EH (cell line): ENCODE measurements around the gene TMEM204.
"Not testable (repeated sequence)": the region's sequence is repeated elsewhere in the genome, so short reads cannot be mapped to it uniquely, and the experiment has no call there.

ENCODE experiments used
- DNase-seq: peaks from one replicate; pipeline ENCODE4 v3.0.0-alpha.2; 2015; ENCODE audit warnings: low read depth

Gene TMEM204

DNA sequence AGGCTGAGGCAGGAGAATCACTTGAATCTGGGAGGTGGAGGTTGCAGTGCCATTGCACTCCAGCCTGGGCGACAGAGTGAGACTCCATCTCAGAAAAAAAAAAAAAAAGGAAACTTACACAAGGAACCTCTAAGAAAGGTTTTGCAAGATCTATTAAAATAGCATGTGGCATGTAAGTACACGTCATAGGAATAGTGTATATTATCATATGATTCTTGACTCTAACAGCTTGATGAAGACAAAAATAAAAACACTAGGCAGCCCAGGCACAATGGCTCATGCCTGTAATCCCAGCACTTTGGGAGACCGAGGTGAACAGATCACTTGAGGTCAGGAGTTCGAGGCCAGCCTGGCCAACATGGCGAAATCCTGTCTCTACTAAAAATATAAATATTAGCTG, 62.0 kb downstream of the TMEM204 start:
- not testable (repeated sequence) for DNase-seq

DNA sequence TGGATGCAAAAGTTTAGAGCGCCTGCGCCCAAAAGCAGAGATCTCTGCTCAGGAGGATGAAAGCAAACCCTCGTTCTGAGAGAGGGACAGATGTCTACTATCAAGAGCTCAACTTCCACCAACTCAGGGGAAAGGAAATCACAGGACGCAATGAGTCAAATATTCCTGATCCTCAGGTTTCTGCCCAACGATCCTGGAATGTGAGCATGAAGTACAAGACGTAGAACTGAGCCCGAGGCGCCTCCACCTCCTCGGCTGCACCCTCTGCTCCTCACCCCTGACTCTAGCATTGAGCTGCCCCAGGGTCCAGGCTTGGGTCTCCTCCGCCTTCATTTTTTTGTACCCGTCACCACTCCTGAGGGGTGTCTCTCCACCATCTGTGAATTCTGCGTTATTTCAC, 63.0 kb downstream of the TMEM204 start:
- DNase-seq, result no peak

DNA sequence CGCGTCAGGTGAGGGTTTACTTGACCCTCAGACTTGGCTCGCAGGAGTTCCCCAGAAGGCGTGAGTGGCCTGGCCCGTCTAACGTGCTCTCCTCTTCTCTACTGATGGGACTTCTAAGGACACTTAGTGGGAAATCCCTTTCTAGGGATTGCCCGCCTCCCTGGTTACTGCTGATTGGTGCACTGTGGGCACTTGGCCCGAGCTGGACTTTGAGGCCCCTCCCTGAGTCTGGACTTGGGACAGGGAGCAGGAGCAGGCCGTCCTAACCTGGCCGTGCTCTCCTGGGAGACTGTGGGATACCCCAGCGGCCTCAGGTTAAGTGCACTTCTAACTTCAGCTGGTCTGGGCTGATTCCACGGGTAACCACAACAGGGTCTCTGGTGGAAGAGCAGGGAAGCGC, 63.7 kb downstream of the TMEM204 start:
- DNase-seq, result no peak

DNA sequence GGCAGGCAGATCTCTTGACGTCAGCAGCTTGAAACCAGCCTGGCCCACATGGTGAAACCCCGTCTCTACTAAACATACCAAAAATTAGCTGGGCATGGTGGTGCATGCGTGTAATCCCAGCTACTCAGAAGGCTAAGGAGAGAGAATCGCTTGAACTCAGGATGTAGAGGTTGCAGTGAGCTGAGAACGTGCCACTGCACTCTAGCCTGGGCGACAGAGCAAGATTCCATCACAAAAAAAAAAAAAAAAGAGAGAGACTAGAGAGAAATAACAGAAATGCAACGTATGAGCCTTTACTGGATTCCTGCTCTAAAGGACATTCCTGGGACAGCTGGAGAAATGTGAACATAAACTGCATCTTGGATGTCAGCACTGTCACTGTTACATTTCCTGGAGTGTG, 67.6 kb downstream of the TMEM204 start:
- no peak for DNase-seq

DNA sequence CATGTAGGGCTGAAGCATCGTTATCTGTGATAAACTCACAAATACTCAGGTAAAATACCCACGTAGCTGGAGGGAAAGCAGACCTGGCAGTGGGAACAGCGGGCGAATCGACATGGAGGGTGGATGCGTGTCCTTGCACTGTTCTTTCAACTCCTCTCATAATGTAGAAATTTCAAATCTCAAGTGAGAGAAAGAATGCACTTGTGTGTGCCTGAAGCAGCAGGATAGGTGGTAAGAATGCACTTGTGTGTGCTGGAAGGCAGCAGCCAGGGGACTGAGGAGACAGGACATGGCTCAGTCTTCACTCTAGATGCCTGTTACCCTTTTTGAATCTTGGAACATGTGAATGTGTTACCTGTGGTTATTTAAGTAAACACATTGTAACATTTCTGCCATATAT, 68.0 kb downstream of the TMEM204 start:
- DNase-seq, result no peak

DNA sequence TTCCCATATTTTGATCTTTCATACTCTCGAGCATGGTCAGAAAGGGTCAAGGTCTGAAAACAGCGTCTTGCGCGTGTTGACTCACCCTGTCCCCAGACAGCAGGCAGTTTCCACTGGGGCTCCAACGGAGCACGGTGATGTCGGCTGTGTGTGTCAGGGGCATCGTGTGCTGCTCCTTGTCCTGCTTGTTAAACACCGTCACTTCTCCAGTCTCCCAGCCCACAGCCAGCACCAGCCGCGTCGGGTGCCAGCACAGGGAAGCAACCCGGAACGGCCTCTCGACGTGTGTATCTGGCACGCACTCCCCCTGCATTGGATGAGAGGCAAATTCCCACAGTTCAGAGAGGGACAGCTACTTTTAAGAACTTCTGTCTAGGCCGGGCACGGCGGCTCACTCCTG, 68.8 kb downstream of the TMEM204 start:
- DNase-seq, result no peak
